IPS-15b (cell line): ENCODE measurements around the gene THRB.

Experiments used
- H3K27me3 ChIP-seq: one replicate; pipeline ENCODE4 v1.6.1; 2013; ENCODE audit warnings: low read length; ENCODE audit not compliant: control insufficient read depth, insufficient read depth
- H3K36me3 ChIP-seq: one replicate; pipeline ENCODE4 v1.6.1; 2013; ENCODE audit warnings: low read length; ENCODE audit not compliant: control insufficient read depth, insufficient read depth
- H3K4me1 ChIP-seq: one replicate; pipeline ENCODE4 v1.6.1; 2013; ENCODE audit warnings: mild to moderate bottlenecking, low read length; ENCODE audit not compliant: control insufficient read depth, insufficient read depth
- H3K4me3 ChIP-seq: one replicate; pipeline ENCODE4 v1.5.1; 2013; ENCODE audit warnings: low read depth, low read length
- H3K9ac ChIP-seq: one replicate; pipeline ENCODE4 v1.6.1; 2013; ENCODE audit warnings: low read depth, mild to moderate bottlenecking, low read length
- H3K9me3 ChIP-seq: one replicate; pipeline ENCODE4 v1.6.1; 2013; ENCODE audit warnings: mild to moderate bottlenecking, low read length; ENCODE audit not compliant: control insufficient read depth, insufficient read depth

THRB gene

GRCh38 chr3:24145981-24146822, 348.4 kb downstream of the THRB start:
- no peaks in the 10 kb centered on the region for H3K36me3 ChIP-seq
- no peaks in the 10 kb centered on the region for H3K4me1 ChIP-seq
- no peaks in the 10 kb centered on the region for H3K27me3 ChIP-seq
- H3K9ac ChIP-seq = no peak overlapping the region
- H3K9me3 ChIP-seq = no peaks in the 10 kb centered on the region
- H3K4me3 ChIP-seq = no peak overlapping the region

GRCh38 chr3:24145481-24145880, 349.2 kb downstream of the THRB start:
- Histone ChIP-seq H3K27me3 (no peaks in the 10 kb centered on the region), H3K4me1 (no peaks in the 10 kb centered on the region), H3K9ac (no peak overlapping the region), H3K4me3 (no peak overlapping the region), H3K36me3 (no peaks in the 10 kb centered on the region), H3K9me3 (no peaks in the 10 kb centered on the region)

- H3K36me3 ChIP-seq = no peaks in the 10 kb centered on the region
- H3K4me1 ChIP-seq = no peaks in the 10 kb centered on the region
- H3K9me3 ChIP-seq = no peaks in the 10 kb centered on the region
- H3K27me3 ChIP-seq = no peaks in the 10 kb centered on the region
- no peak overlapping the region for H3K4me3 ChIP-seq
- no peak overlapping the region for H3K9ac ChIP-seq
Measured at GRCh38 chr3:24142127-24142526, 352.5 kb downstream of the THRB start.

- H3K27me3 ChIP-seq = no peaks in the 10 kb centered on the region
- no peaks in the 10 kb centered on the region for H3K36me3 ChIP-seq
- no peaks in the 10 kb centered on the region for H3K4me1 ChIP-seq
- H3K4me3 ChIP-seq = no peak overlapping the region
- H3K9me3 ChIP-seq = no peaks in the 10 kb centered on the region
- H3K9ac ChIP-seq = no peak overlapping the region
Measured at GRCh38 chr3:24141548-24141947, 353.1 kb downstream of the THRB start.

GRCh38 chr3:24139463-24140412, 354.9 kb downstream of the THRB start:
- Histone ChIP-seq H3K4me1 (no peaks in the 10 kb centered on the region), H3K27me3 (no peaks in the 10 kb centered on the region), H3K9ac (no peak overlapping the region), H3K4me3 (no peak overlapping the region), H3K9me3 (no peaks in the 10 kb centered on the region), H3K36me3 (no peaks in the 10 kb centered on the region)

GRCh38 chr3:24138876-24139256, 355.8 kb downstream of the THRB start:
- no peaks in the 10 kb centered on the region for H3K36me3 ChIP-seq

GRCh38 chr3:24137958-24138875, 356.4 kb downstream of the THRB start:
- Histone ChIP-seq H3K4me1 (no peaks in the 10 kb centered on the region), H3K27me3 (no peaks in the 10 kb centered on the region), H3K36me3 (no peaks in the 10 kb centered on the region), H3K9ac (no peak overlapping the region), H3K4me3 (no peak overlapping the region), H3K9me3 (no peaks in the 10 kb centered on the region)

More at GRCh38 chr3:24138876-24139256, 355.8 kb downstream of the THRB start:
- H3K4me1 ChIP-seq = no peaks in the 10 kb centered on the region
- no peak overlapping the region for H3K4me3 ChIP-seq
- no peaks in the 10 kb centered on the region for H3K9me3 ChIP-seq
- no peaks in the 10 kb centered on the region for H3K27me3 ChIP-seq
- H3K9ac ChIP-seq = no peak overlapping the region

GRCh38 chr3:24137334-24137733, 357.3 kb downstream of the THRB start:
- Histone ChIP-seq H3K9ac (no peak overlapping the region), H3K27me3 (no peaks in the 10 kb centered on the region), H3K4me1 (no peaks in the 10 kb centered on the region), H3K36me3 (no peaks in the 10 kb centered on the region), H3K4me3 (no peak overlapping the region), H3K9me3 (no peaks in the 10 kb centered on the region)

- no peak overlapping the region for H3K9ac ChIP-seq
- H3K4me1 ChIP-seq = no peaks in the 10 kb centered on the region
- H3K9me3 ChIP-seq = no peaks in the 10 kb centered on the region
- no peaks in the 10 kb centered on the region for H3K27me3 ChIP-seq
- H3K36me3 ChIP-seq = no peaks in the 10 kb centered on the region
- no peak overlapping the region for H3K4me3 ChIP-seq
Measured at GRCh38 chr3:24136624-24137310, 357.9 kb downstream of the THRB start.

- Histone ChIP-seq H3K4me3 (no peak overlapping the region), H3K4me1 (no peaks in the 10 kb centered on the region), H3K9ac (no peak overlapping the region), H3K9me3 (no peaks in the 10 kb centered on the region), H3K36me3 (no peaks in the 10 kb centered on the region), H3K27me3 (no peaks in the 10 kb centered on the region)
Measured at GRCh38 chr3:24135280-24135679, 359.4 kb downstream of the THRB start.

GRCh38 chr3:24133942-24134341, 360.7 kb downstream of the THRB start:
- Histone ChIP-seq H3K27me3 (no peaks in the 10 kb centered on the region), H3K9ac (no peak overlapping the region), H3K4me1 (no peaks in the 10 kb centered on the region), H3K36me3 (no peaks in the 10 kb centered on the region), H3K4me3 (no peak overlapping the region), H3K9me3 (no peaks in the 10 kb centered on the region)
